A549 treated with DMSO at 1 μM for 4 hours (cell line): ENCODE data around the gene TRIM67. TPM values are rescaled to one million over a fixed set of nuclear protein-coding genes. Genes with fewer than 3 reads are reported as not detected.

Experiments
- total RNA-seq: library from RNA; stranded (reverse); fragments of 200-300 nt; extraction: Qiagen RNA extraction; gene quantifications from 5 replicates; pipeline ENCODE4 v1.2.3, GENCODE V29; 2022; ENCODE audit warnings: low read depth

The TRIM67 gene
- 0.17 to 0.28 TPM (median 0.22 TPM) in 5 replicates for total RNA-seq

GRCh38 chr1:231161667-231162296 lies at the start of gene TRIM67:
TSS of gene TRIM67 (plus strand) at chr1:231162058. CDS start at chr1:231162970, 912 bp downstream.

GRCh38 chr1:231240883-231241735 lies 79.3 kb downstream of the TRIM67 start, which contains the start of gene GNPAT:
TSS of gene GNPAT (plus strand) at chr1:231241212. CDS start at chr1:231241379, 167 bp downstream.

Other genes starting within 250 kb of the TRIM67 start
- 8.3 to 11.4 TPM (median 9.8 TPM) in 5 replicates for gene TTC13, start 183.2 kb upstream of the TRIM67 start, total RNA-seq
- 23.6 to 26.4 TPM (median 25.5 TPM) in 5 replicates for gene ARV1, start 183.0 kb upstream of the TRIM67 start, total RNA-seq
- gene FAM89A, start 121.8 kb upstream of the TRIM67 start, total RNA-seq, result 13.8 to 19.8 TPM (median 16.2 TPM) in 5 replicates
- gene GNPAT, start 79.2 kb downstream of the TRIM67 start, total RNA-seq, result 35.9 to 41.3 TPM (median 37.3 TPM) in 5 replicates
- gene EXOC8, start 175.8 kb downstream of the TRIM67 start, total RNA-seq, result 7.6 to 9.8 TPM (median 9.0 TPM) in 5 replicates
- 11.7 to 16.2 TPM (median 12.4 TPM) in 5 replicates for gene SPRTN, start 176.2 kb downstream of the TRIM67 start, total RNA-seq